Dedifferentiated amniotic fluid mesenchymal stem cell (primary cell): ENCODE data around the gene DGKH.

Experiments used
- DNase-seq: peaks from one replicate; pipeline ENCODE4 v3.0.0-alpha.2; 2016; ENCODE audit errors: extremely low spot score

DGKH gene

DNA sequence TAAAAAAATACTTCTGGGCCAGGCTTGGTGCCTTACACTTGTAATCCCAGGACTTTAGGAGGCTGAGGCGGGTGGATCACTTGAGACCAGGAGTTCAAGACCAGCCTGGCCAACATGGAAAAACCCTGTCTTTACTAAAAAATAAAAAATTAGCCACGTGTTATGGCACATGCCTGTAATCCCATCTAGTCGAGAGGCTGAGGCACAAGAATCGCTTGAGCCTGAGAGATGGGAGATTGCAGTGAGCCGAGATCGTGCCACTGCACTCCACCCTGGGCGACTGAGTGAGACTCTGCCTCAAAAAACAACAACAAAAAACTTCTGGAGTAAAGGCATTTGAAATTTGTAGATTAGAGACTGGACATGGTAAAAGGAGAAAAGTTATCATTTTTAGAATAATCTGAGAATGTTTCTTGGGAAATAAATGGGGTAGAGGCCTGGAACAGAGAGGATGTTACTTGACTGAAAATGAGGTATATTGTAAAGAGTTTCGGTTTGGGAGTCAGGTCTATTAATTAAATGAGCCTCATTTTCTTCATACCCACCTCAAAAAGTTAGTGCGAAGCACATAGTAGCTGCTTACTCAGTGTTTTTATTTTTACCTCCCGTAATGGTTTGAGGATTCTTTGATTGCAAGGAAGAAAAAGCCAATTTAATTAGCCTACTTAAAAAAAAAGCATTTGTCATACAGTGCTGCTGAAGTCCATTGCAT lies 226.1 kb downstream of the DGKH start:
- no peak for DNase-seq

DNA sequence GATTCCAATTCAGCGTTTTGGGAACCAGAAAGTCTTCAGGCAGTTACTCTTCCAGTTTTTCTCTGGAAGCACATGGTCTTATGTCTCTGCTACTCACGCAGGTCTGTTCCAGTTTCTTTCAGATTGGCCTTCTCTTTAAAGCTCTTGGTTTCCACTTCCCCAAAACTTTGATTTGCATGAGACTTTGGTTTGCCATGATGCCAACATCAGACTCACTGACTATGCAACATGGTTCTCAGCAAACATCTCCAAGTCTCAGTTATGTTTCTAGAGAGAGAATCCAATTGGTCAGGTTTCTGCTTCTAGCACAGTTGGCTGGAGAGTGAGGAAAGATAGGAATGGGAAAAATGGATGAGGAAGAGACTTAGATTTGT lies 226.6 kb downstream of the DGKH start:
- DNase-seq: no peak

GRCh38 chr13:42275506-42275905 lies 227.1 kb downstream of the DGKH start:
- no peak for DNase-seq

DNA sequence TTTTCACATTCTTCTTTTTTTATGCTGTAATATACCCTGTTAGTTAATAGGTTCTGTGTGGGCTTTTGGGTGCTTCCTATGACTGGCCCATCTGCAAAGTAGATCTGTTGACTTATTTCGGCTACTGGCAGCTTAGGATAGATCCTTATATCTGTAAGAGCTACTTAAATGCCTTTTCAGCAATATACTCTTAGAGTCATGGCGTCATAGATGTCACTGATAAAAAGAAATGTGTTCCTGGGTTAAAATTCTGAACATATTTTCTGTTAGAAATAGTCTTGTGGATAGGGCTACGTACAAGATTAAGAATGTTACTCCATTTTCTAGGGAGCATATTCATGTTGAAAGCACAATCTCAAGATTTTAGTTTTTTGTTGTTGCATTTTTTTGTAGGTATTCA lies 228.2 kb downstream of the DGKH start:
- no peak for DNase-seq

- DNase-seq: no peak
These were observed 229.3 kb downstream of the DGKH start for GRCh38 chr13:42277618-42278276.

- no peak for DNase-seq
These were observed 230.6 kb downstream of the DGKH start for GRCh38 chr13:42279080-42279479.

DNA sequence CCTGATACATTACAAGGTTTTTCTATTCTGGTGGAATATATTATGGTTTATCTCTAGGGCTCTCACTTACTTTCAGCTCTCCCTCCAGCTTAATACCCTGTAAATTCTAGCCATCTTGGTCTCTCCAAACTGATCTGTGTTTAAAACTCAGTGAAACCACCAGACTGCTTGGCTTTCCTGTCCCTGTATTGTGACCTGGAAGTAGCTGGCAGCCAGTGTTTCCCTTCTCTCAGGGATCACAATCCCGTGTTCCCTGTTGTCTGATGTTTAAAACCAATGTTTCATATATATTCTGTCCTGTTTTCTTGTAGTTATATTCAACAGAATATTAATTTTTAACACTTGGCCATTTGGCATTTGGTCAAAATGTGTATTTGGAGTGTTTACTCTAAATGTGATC lies 231.5 kb downstream of the DGKH start:
- DNase-seq: no peak

- no peak for DNase-seq
These were observed 232.1 kb downstream of the DGKH start for GRCh38 chr13:42280537-42280936.

DNA sequence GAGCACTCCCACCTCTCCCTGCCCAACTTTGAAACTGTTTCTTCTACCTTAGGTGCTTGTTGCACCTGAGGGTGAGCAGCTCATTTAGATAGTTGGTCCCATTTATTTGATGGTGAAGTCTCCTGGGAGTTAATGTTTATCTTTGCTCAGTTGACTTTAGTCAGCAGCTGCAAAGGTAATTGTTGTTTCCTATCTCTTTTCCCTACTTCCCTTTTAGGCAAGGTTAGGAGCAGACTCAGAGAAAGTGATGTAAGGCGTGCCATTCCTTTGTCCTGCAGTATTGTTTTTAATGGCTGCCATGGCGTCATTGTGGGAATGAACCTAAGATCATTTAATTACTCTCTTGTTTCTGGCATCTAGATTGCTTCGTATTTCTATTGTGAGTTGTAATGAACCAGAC lies 235.1 kb downstream of the DGKH start:
- no peak for DNase-seq

- no peak for DNase-seq
These were observed 235.6 kb downstream of the DGKH start for GRCh38 chr13:42284068-42284467.
